Neural cell (in vitro differentiated cells): ENCODE data around the gene ASB6. TPM values are rescaled to one million over a fixed set of nuclear protein-coding genes. Genes with fewer than 3 reads are reported as not detected.
"Not testable (repeated sequence)": the region's sequence is repeated elsewhere in the genome, so short reads cannot be mapped to it uniquely, and the experiment has no call there.

Experiments
- H2AFZ ChIP-seq: fragments of 200-600, 300-800 bp; sonication (generic), shearing (Covaris generic); 2 replicates; pipeline ENCODE4 v1.6.0; 2014; ENCODE audit warnings: low read depth, mild to moderate bottlenecking, antibody characterized with exemption, low read length, moderate library complexity
- H3F3A ChIP-seq: fragments of 200-600 bp; shearing (Covaris generic); 2 replicates; pipeline ENCODE4 v1.6.1; 2016; ENCODE audit warnings: mild to moderate bottlenecking, moderate library complexity, mixed read lengths, antibody characterized with exemption, low read length; ENCODE audit not compliant: insufficient read depth, poor library complexity, severe bottlenecking
- H3K27ac ChIP-seq: fragments of 200-600, 300-800 bp; sonication (generic), shearing (Covaris generic); 2 replicates; pipeline ENCODE4 v1.5.1; 2014; ENCODE audit warnings: mild to moderate bottlenecking, low read length, moderate library complexity
- H3K27me3 ChIP-seq: fragments of 300-800, 200-600 bp; sonication (generic), shearing (Covaris generic); 2 replicates; pipeline ENCODE4 v1.6.0; 2014; ENCODE audit warnings: mild to moderate bottlenecking, low read depth, low read length, moderate library complexity; ENCODE audit not compliant: insufficient read depth
- H3K36me3 ChIP-seq: fragments of 300-800, 200-600 bp; sonication (generic), shearing (Covaris generic); 2 replicates; pipeline ENCODE4 v1.5.1; 2014; ENCODE audit warnings: mild to moderate bottlenecking, antibody characterized with exemption, low read length, moderate library complexity; ENCODE audit not compliant: insufficient read depth
- H3K4me2 ChIP-seq: fragments of 300-800, 200-600 bp; sonication (generic), shearing (Covaris generic); 2 replicates; pipeline ENCODE4 v1.6.0; 2014; ENCODE audit warnings: mild to moderate bottlenecking, low read length
- H3K4me3 ChIP-seq: fragments of 300-800, 200-600 bp; sonication (generic), shearing (Covaris generic); 2 replicates; pipeline ENCODE4 v1.5.1; 2014; ENCODE audit warnings: mild to moderate bottlenecking, low read length, moderate library complexity
- H3K79me2 ChIP-seq: fragments of 200-600 bp; shearing (Covaris generic); replicated peaks from 2 replicates; pipeline ENCODE4 v1.6.0; 2014; ENCODE audit warnings: mild to moderate bottlenecking, low read length, moderate library complexity; ENCODE audit not compliant: insufficient read depth
- H3K9ac ChIP-seq: fragments of 300-800, 200-600 bp; sonication (generic), shearing (Covaris generic); 2 replicates; pipeline ENCODE4 v1.6.1; 2016; ENCODE audit warnings: mild to moderate bottlenecking, low read length, mixed read lengths
- H3K9me2 ChIP-seq: fragments of 200-600 bp; shearing (Covaris generic); 2 replicates; pipeline ENCODE4 v1.6.1; 2016; ENCODE audit warnings: mild to moderate bottlenecking, low read length, mixed read lengths; ENCODE audit not compliant: insufficient read depth
- H3K9me3 ChIP-seq: fragments of 200-600, 300-800 bp; sonication (generic), shearing (Covaris generic); 2 replicates; pipeline ENCODE4 v1.6.1; 2016; ENCODE audit warnings: mild to moderate bottlenecking, mixed run types, low read length, moderate library complexity, mixed read lengths
- H4K20me1 ChIP-seq: fragments of 200-600 bp; shearing (Covaris generic); 2 replicates; pipeline ENCODE4 v1.6.1; 2016; ENCODE audit warnings: mild to moderate bottlenecking, mixed run types; ENCODE audit not compliant: insufficient read depth
- EP300 ChIP-seq: fragments of 450-650 bp; conservative IDR thresholded peaks from 2 replicates; pipeline ENCODE4 v1.6.1; 2014; ENCODE audit warnings: antibody characterized with exemption, mild to moderate bottlenecking, moderate library complexity; ENCODE audit not compliant: poor library complexity, severe bottlenecking
- EZH2 ChIP-seq: fragments of 200-600, 300-800 bp; shearing (Covaris generic), sonication (generic); IDR thresholded peaks from 2 replicates; pipeline ENCODE4 v1.6.1; 2014; ENCODE audit warnings: antibody characterized with exemption, low read length, borderline replicate concordance, mild to moderate bottlenecking; ENCODE audit not compliant: insufficient read depth, poor library complexity, severe bottlenecking
- MXI1 ChIP-seq: fragments of 450-650 bp; conservative IDR thresholded peaks from 2 replicates; pipeline ENCODE4 v1.6.1; 2014; ENCODE audit warnings: antibody characterized with exemption, mild to moderate bottlenecking; ENCODE audit not compliant: poor library complexity, severe bottlenecking
- POLR2AphosphoS5 ChIP-seq: IDR thresholded peaks from 2 replicates; pipeline ENCODE4 v1.6.1; 2012
- RAD21 ChIP-seq: fragments of 450-650 bp; conservative IDR thresholded peaks from 2 replicates; pipeline ENCODE4 v1.6.1; 2014; ENCODE audit warnings: antibody characterized with exemption, mild to moderate bottlenecking, moderate library complexity
- SMC3 ChIP-seq: fragments of 450-650 bp; conservative IDR thresholded peaks from 2 replicates; pipeline ENCODE4 v1.6.1; 2014; ENCODE audit warnings: antibody characterized with exemption, mild to moderate bottlenecking, moderate library complexity; ENCODE audit not compliant: poor library complexity
- TAF1 ChIP-seq: IDR thresholded peaks from 2 replicates; pipeline ENCODE4 v1.6.1; 2012; ENCODE audit warnings: low read depth
- polyA plus RNA-seq: library from polyadenylated mRNA; depleted of rRNA; stranded (reverse); fragments of >200 nt; gene quantifications from 2 replicates; pipeline ENCODE4 v1.2.3, GENCODE V29; 2014
- TF ChIP-seq, protein P1 (sequence below): IDR thresholded peaks from 2 replicates; pipeline ENCODE4 v1.6.1; 2012; ENCODE audit warnings: borderline replicate concordance
- TF ChIP-seq, protein P2 (sequence below): fragments of 450-650 bp; IDR thresholded peaks from 2 replicates; pipeline ENCODE4 v1.5.1; 2014; ENCODE audit warnings: antibody characterized with exemption, mild to moderate bottlenecking, moderate library complexity; ENCODE audit not compliant: poor library complexity, severe bottlenecking

The ASB6 gene
- polyA plus RNA-seq, 1 donor from 2014 or later = 18.4 TPM

DNA sequence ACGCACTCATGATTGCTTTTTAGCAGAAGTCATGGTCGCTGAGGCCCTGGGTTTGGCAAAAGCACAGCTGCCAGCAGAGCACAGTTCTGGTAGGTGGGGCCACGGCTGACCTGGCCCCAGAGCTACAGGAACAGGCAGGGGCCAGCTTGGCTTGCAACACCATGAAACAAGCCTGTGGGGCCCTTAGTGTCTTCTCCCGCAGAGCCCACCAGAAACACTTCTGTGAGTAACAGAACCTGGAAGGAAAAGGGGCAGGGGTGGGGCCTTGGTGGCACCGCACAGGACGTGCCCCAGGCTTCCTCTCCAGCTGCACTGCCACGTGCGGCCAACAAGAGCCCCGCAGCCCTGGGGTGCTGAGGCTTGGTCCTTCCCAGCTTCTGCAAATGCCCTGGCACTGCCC lies 4.8 kb downstream of the ASB6 start:
- Histone ChIP-seq H3K9ac (no peak overlapping the region), H4K20me1 (peaks cover 15% of the 10 kb centered on the region), H3K9me3 (no peaks in the 10 kb centered on the region), H3K4me2 (no peak overlapping the region), H3K27ac (no peak overlapping the region), H3K4me3 (no peak overlapping the region), H3K27me3 (no peaks in the 10 kb centered on the region), H3F3A (no peaks in the 10 kb centered on the region), H3K36me3 (no peaks in the 10 kb centered on the region), H3K9me2 (no peaks in the 10 kb centered on the region), H2AFZ (no peak overlapping the region), H3K79me2 (peaks cover 27% of the 10 kb centered on the region)
- TF ChIP-seq, protein P1, sequence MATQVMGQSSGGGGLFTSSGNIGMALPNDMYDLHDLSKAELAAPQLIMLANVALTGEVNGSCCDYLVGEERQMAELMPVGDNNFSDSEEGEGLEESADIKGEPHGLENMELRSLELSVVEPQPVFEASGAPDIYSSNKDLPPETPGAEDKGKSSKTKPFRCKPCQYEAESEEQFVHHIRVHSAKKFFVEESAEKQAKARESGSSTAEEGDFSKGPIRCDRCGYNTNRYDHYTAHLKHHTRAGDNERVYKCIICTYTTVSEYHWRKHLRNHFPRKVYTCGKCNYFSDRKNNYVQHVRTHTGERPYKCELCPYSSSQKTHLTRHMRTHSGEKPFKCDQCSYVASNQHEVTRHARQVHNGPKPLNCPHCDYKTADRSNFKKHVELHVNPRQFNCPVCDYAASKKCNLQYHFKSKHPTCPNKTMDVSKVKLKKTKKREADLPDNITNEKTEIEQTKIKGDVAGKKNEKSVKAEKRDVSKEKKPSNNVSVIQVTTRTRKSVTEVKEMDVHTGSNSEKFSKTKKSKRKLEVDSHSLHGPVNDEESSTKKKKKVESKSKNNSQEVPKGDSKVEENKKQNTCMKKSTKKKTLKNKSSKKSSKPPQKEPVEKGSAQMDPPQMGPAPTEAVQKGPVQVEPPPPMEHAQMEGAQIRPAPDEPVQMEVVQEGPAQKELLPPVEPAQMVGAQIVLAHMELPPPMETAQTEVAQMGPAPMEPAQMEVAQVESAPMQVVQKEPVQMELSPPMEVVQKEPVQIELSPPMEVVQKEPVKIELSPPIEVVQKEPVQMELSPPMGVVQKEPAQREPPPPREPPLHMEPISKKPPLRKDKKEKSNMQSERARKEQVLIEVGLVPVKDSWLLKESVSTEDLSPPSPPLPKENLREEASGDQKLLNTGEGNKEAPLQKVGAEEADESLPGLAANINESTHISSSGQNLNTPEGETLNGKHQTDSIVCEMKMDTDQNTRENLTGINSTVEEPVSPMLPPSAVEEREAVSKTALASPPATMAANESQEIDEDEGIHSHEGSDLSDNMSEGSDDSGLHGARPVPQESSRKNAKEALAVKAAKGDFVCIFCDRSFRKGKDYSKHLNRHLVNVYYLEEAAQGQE = no peak
- no peak for TF ChIP-seq POLR2AphosphoS5

DNA sequence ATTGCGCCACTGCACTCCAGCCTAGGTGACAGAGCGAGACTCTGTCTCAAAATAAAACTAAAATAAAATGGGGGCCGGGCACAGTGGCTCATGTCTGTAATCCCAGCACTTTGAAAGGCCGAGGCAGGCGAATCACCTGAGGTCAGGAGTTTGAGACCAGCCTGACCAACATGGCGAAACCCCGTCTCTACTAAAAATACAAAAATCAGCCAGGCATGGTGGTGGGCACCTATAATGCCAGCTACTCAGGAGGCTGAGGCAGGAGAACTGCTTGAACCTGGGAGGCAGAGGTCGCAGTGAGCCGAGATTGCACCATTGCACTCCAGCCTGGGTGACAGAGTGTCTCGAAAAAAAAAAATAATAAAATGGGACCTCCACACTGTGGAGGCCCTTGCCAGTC lies 5.6 kb downstream of the ASB6 start:
- not testable (repeated sequence) for H3K36me3 ChIP-seq, H3K27me3 ChIP-seq, H3F3A ChIP-seq, H3K27ac ChIP-seq, H3K9me2 ChIP-seq, H3K4me2 ChIP-seq, H2AFZ ChIP-seq, H3K4me3 ChIP-seq, H3K9ac ChIP-seq, H3K9me3 ChIP-seq
- H3K79me2 ChIP-seq = peaks cover 29% of the 10 kb centered on the region
- H4K20me1 ChIP-seq = peaks cover 15% of the 10 kb centered on the region

DNA sequence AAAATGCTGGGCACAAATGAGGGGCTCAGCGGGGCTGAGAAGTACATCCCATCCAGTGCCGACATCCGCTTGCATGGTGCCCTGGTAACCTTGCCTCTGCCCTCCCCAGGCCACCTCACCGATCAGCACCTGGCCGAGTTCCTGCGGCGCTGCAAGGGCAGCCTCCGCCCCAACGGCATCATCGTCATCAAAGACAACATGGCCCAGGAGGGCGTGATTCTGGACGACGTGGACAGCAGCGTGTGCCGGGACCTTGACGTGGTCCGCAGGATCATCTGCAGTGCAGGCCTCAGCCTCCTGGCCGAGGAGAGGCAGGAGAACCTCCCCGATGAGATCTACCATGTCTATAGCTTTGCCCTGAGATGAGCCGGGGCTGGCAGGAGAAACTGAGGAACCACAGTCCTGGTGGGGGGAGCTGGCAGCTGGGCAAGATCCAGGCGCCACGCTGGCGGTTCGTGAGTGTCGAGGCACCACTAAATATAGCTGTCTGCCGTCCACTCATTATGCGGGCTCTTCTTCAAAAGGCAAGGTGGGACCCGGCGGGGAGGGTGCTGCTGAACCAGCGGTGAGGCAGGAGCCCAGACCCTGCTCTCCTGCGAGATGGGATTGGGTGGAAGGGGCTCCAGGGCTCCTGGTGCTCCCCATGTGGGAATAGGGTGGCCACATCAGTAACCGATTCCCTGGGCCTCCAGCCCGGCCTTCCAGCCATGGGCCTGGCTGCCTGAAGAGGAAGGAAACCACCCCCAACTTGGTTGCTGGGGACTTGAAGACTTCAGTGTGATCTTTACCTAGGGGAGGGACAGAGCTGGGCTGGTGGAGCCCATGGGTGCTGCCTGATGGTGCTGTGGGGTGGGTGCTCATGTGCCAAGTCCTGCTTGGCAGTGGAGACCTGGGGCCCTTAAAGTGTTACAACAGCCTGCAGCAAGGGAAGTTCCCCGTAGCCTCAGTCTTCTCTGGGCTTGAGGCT lies 6.6 kb downstream of the ASB6 start:
- H3K4me3 ChIP-seq = no peak overlapping the region
- TF ChIP-seq, protein P1 = no peak
- no peak for TF ChIP-seq EZH2
- TF ChIP-seq MXI1 = no peak
- no peak for TF ChIP-seq POLR2AphosphoS5
- TF ChIP-seq RAD21 = no peak
- TF ChIP-seq, protein P2, sequence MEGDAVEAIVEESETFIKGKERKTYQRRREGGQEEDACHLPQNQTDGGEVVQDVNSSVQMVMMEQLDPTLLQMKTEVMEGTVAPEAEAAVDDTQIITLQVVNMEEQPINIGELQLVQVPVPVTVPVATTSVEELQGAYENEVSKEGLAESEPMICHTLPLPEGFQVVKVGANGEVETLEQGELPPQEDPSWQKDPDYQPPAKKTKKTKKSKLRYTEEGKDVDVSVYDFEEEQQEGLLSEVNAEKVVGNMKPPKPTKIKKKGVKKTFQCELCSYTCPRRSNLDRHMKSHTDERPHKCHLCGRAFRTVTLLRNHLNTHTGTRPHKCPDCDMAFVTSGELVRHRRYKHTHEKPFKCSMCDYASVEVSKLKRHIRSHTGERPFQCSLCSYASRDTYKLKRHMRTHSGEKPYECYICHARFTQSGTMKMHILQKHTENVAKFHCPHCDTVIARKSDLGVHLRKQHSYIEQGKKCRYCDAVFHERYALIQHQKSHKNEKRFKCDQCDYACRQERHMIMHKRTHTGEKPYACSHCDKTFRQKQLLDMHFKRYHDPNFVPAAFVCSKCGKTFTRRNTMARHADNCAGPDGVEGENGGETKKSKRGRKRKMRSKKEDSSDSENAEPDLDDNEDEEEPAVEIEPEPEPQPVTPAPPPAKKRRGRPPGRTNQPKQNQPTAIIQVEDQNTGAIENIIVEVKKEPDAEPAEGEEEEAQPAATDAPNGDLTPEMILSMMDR = no peak
- no peak for TF ChIP-seq SMC3
- TF ChIP-seq EP300 = no peak
- TF ChIP-seq TAF1 = no peak
- no peaks in the 10 kb centered on the region for H3F3A ChIP-seq
- H3K27me3 ChIP-seq = no peaks in the 10 kb centered on the region
- H3K9ac ChIP-seq = no peak overlapping the region
- H4K20me1 ChIP-seq = peaks cover 11% of the 10 kb centered on the region
- no peaks in the 10 kb centered on the region for H3K9me3 ChIP-seq
- no peak overlapping the region for H2AFZ ChIP-seq
- H3K9me2 ChIP-seq = no peaks in the 10 kb centered on the region
- H3K36me3 ChIP-seq = no peaks in the 10 kb centered on the region
- peaks cover 22% of the 10 kb centered on the region for H3K79me2 ChIP-seq
- no peak overlapping the region for H3K27ac ChIP-seq
- H3K4me2 ChIP-seq = no peak overlapping the region
